Stomach smooth muscle (tissue), 2 donors: Measurements from ENCODE around the gene CEP112.

ENCODE experiments used
- H3K27ac ChIP-seq: one replicate; pipeline ENCODE4 v1.7.0; 2013; ENCODE audit warnings: mild to moderate bottlenecking, low read length, inconsistent platforms
- H3K27me3 ChIP-seq, 2 donors: one replicate each; pipeline ENCODE4 v1.7.0; 2013; ENCODE audit warnings: low read length in 2 of 2; ENCODE audit not compliant: insufficient read depth in 2 of 2, control insufficient read depth in 1 of 2
- H3K36me3 ChIP-seq, 2 donors: one replicate each; pipeline ENCODE4 v1.7.0; 2013; ENCODE audit warnings: low read length in 2 of 2; ENCODE audit not compliant: control insufficient read depth in 2 of 2, insufficient read depth in 2 of 2
- H3K4me1 ChIP-seq: one replicate; pipeline ENCODE4 v1.7.0; 2013; ENCODE audit warnings: low read length; ENCODE audit not compliant: control insufficient read depth, insufficient read depth
- H3K4me3 ChIP-seq, 2 donors: one replicate each; pipeline ENCODE4 v1.7.0; 2013; ENCODE audit warnings: low read length in 2 of 2
- H3K9ac ChIP-seq, 2 donors: one replicate each; pipeline ENCODE4 v1.7.0; 2013; ENCODE audit warnings: low read length in 2 of 2, mild to moderate bottlenecking in 1 of 2
- H3K9me3 ChIP-seq, 2 donors: one replicate each; pipeline ENCODE4 v1.7.0; 2013; ENCODE audit warnings: low read length in 2 of 2; ENCODE audit not compliant: control insufficient read depth in 2 of 2
- donor health status: healthy.
- donor health status: Pancreatic carcinoma.

The CEP112 gene

DNA sequence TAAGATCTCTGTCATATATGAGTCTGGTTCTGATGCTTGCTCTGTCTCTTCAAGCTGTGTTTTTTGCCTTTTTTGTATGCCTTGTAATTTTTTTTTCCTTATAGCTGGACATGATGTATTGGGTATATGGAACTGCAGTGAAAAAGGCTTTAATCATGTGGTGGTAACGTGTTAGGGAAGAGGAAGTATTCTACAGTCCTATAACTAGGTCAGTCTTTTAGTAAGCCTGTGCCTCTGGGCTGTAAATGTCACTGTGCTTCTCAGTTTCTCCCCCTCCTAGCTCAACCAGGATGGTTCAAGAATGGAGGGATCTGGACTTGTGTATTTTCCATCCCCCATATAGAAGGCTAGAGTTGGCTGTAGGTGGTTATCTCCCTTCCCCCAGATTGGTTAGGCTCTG is 428.1 kb downstream of the CEP112 start:
- Histone ChIP-seq H3K27ac (no peak overlapping the region), H3K27me3 (no peaks in the 10 kb centered on the region), H3K4me3 (no peak overlapping the region)

DNA sequence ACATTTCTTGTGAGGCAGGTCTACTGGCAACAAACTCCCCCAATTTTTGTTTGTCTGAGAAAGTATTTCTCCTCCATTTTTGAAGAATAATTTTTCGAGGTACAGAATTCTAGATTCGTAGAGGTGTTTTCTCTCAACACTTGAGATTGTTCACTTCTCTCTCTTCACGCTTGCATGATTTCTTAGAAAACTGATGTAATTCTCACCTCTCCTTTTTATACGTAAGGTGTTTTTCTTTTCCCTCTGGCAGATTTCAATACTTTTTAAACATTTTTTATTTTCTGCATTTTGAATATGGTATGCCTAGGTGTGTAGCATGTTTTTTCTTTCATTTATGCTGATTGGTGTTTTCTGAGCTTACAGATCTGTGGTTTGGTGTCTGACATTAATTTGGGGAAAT is 429.0 kb downstream of the CEP112 start:
- H3K4me1 ChIP-seq = peaks cover 3% of the 10 kb centered on the region
- no peak overlapping the region for H3K27ac ChIP-seq
- no peak overlapping the region for H3K9ac ChIP-seq
- H3K9me3 ChIP-seq = no peaks in the 10 kb centered on the region
- no peak overlapping the region for H3K4me3 ChIP-seq
- H3K36me3 ChIP-seq = no peaks in the 10 kb centered on the region
- no peaks in the 10 kb centered on the region for H3K27me3 ChIP-seq

More for the DNA sequence above, 428.1 kb downstream of the CEP112 start:
- peaks cover 3% of the 10 kb centered on the region for H3K4me1 ChIP-seq
- no peaks in the 10 kb centered on the region for H3K9me3 ChIP-seq
- no peak overlapping the region for H3K9ac ChIP-seq
- H3K36me3 ChIP-seq = no peaks in the 10 kb centered on the region

DNA sequence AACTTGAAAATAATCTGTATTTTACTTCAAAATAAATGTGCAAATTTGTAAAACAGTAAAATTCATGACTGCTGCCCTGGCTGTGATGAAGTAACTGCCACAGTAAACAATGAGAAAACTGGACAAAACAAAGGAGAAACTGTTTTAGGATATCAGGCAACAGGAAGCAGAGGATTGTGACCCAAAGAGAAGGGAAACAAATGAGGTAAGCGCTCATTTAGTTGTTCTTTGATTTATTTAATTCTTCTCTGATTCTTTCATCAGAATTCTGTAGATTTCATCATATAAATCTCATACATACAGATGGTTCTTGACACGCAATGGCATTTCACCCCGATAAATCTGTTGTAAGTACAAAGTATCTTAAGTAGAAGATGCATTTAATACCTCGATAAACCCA is 432.4 kb downstream of the CEP112 start:
- no peaks in the 10 kb centered on the region for H3K9me3 ChIP-seq
- no peak overlapping the region for H3K27ac ChIP-seq
- no peaks in the 10 kb centered on the region for H3K27me3 ChIP-seq
- H3K36me3 ChIP-seq = no peaks in the 10 kb centered on the region
- no peaks in the 10 kb centered on the region for H3K4me1 ChIP-seq
- no peak overlapping the region for H3K4me3 ChIP-seq
- H3K9ac ChIP-seq = no peak overlapping the region

DNA sequence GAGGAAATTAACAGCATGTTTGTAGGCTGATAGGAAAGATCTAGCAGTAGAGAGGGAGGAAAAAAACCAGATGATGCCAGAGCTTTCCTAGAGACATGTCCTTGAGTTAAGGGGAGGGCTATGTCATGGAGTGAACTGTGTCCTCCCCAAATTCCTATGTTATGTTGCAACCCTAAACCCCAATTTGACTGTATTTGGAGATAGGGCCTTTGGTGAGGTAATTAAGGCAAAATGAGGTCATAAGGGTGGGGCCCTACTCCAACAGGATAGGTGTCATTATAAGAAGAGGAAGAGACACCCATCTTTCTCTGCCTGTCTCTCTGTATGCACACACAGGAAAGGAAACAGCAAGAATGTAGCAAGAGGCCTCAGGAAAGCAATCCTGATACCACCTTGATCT is 435.2 kb downstream of the CEP112 start:
- Histone ChIP-seq H3K27me3 (no peaks in the 10 kb centered on the region), H3K4me3 (no peak overlapping the region), H3K9me3 (no peaks in the 10 kb centered on the region), H3K4me1 (peaks cover 1% of the 10 kb centered on the region), H3K9ac (no peak overlapping the region), H3K27ac (no peak overlapping the region), H3K36me3 (no peaks in the 10 kb centered on the region)

DNA sequence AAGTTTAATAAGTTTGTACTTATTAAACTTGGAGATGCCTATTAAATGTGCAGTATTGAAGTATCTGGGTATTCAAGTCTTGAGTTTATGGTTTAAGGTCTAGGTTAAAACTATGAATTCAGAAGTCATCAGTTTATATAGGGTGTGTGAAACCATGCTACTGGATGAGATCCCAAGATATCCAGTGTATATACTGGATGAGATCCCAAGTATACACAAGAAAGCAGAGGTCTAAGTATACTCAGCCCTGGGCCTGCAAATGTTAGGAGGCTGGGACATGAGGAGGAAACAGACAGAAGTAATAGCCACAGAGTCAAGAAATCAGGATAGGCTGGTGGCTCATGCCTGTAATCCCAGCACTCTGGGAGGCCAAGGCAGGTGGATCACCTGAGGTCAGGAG is 436.1 kb downstream of the CEP112 start:
- no peak overlapping the region for H3K4me3 ChIP-seq
- H3K9me3 ChIP-seq = no peaks in the 10 kb centered on the region
- peaks cover 9% of the 10 kb centered on the region for H3K4me1 ChIP-seq
- no peaks in the 10 kb centered on the region for H3K27me3 ChIP-seq
- H3K36me3 ChIP-seq = no peaks in the 10 kb centered on the region
- H3K27ac ChIP-seq = no peak overlapping the region
- H3K9ac ChIP-seq = no peak overlapping the region

DNA sequence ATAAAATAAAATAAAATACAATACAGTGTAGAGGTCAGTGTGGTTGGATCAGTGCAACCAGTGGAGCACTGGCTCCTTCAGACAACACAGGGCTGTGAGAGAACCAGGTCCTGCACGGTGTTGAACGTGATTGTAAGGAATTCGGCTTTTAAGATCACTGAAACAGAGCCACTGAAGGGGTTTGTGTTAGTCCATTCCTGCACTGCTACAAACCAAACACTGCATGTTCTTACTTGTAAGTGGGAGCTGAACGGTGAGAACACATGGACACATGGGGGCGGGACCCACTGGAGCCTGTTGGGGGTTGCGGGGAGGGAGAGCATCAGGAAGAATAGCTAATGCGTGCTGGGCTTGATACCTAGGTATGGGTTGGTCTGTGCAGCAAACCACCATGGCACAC is 437.3 kb downstream of the CEP112 start:
- no peaks in the 10 kb centered on the region for H3K27me3 ChIP-seq
- H3K36me3 ChIP-seq = no peaks in the 10 kb centered on the region
- H3K9ac ChIP-seq = no peak overlapping the region
- H3K9me3 ChIP-seq = no peaks in the 10 kb centered on the region
- no peak overlapping the region for H3K27ac ChIP-seq
- H3K4me3 ChIP-seq = no peak overlapping the region
- H3K4me1 ChIP-seq = peaks cover 13% of the 10 kb centered on the region

DNA sequence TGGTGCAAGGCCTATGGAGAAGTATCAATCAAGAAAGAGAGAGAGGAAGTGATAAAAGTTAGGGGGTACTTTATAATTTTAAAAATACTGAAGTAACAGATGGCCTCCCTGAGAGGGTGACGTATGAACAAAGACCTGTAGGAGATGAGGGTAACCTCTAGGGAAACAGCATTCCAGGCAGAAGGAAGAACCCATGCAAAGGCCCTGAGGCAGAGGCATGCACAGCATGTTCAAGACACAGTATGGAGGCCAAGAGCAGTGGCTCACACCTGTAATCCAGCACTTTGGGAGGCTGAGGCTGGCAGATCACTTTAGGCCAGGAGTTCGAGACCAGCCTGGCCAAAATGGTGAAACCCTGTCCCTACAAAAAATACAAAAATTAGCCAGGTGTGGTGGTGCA is 437.9 kb downstream of the CEP112 start:
- Histone ChIP-seq H3K4me3 (no peak overlapping the region), H3K27ac (no peak overlapping the region), H3K27me3 (no peaks in the 10 kb centered on the region), H3K4me1 (peaks cover 13% of the 10 kb centered on the region), H3K36me3 (no peaks in the 10 kb centered on the region), H3K9ac (no peak overlapping the region), H3K9me3 (no peaks in the 10 kb centered on the region)

DNA sequence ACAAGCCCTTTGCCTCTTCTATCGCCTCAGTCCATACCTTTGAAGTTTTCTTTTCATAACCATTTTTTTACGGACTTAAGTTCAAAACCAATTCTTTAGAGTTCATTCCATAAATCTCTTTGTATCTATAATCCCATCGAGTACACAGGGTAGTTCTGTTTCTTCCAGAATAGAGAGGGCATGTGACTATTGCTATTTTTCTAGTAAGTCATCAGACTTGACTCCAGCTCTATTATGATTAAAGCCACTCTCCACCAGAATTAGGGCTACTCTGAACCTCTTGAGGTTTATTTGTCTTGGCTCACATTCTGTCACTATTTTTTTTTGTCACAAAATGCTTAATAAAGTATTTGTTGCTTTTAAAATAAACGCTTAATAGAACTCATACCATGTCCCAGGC is 438.6 kb downstream of the CEP112 start:
- no peak overlapping the region for H3K27ac ChIP-seq
- H3K27me3 ChIP-seq = no peaks in the 10 kb centered on the region
- no peaks in the 10 kb centered on the region for H3K36me3 ChIP-seq
- H3K9ac ChIP-seq = no peak overlapping the region
- no peak overlapping the region for H3K4me3 ChIP-seq
- peaks cover 13% of the 10 kb centered on the region for H3K4me1 ChIP-seq
- H3K9me3 ChIP-seq = no peaks in the 10 kb centered on the region

DNA sequence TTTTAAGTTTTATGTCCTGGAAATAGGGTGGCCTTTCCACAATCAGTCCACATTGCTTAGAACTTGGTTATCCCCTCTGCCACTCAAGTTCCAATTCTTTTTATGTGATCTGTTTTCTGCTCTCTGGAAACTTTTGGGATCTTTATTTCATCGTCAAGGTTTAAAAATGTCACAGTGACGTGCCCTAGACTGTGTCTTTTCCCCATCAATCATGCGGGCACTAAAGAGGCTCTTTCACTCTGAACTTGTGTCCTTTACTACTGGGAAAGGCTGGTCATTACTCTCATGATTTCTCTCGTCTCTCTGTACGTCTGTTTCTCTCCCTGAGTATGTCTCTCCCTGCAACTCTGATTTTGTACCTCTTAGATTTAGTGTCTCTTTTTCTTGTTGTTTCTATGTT is 440.7 kb downstream of the CEP112 start:
- Histone ChIP-seq H3K9me3 (no peaks in the 10 kb centered on the region), H3K9ac (no peak overlapping the region), H3K4me1 (peaks cover 13% of the 10 kb centered on the region), H3K27me3 (no peaks in the 10 kb centered on the region), H3K36me3 (no peaks in the 10 kb centered on the region), H3K4me3 (no peak overlapping the region), H3K27ac (no peak overlapping the region)

DNA sequence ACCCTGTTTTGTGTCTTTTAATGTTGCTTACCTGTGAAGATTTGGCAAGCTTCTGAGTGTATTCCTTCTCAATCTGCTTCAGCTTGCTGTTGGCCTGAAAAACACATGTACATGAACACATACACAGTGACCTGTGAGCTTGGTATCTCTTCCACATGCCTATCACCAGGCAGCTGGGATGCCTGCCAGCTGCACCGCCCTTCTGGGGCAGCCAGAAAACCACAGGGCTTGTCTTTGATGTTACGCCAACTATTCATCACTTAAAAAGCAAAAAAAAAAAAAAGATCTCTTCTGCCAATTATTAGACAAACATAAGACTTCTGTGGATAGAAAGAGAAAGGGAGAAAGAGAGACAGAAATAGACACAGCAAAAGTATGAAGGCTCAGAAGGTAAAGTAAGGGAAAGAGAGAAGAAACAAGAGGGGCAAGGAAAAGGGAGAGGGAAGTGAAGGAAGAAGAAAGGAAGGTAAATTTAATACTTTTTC is 441.3 kb downstream of the CEP112 start:
- Histone ChIP-seq H3K27me3 (no peaks in the 10 kb centered on the region), H3K9me3 (no peaks in the 10 kb centered on the region), H3K9ac (no peak overlapping the region), H3K27ac (no peak overlapping the region), H3K4me3 (no peak overlapping the region), H3K4me1 (peaks cover 13% of the 10 kb centered on the region), H3K36me3 (no peaks in the 10 kb centered on the region)

DNA sequence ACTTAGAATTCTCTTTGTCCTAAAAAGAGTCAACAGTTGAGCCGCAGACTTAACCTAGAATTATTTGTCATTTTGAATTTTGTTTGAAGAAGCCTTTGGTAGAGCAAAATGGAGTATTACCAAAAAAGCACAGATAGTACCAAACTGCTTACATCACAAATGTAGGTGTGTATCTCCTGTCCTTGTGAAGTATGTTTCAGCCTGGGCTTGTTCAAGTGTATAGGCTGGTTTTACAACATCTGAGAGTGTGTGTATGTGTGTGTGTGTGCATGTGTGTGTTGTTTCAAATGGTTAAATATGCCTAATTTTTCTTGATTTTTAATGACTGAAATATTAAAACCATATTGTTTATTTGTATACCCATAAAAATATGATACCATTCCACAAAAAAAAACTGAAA is 441.8 kb downstream of the CEP112 start:
- H3K27me3 ChIP-seq = no peaks in the 10 kb centered on the region
- H3K4me3 ChIP-seq = no peak overlapping the region
- H3K9ac ChIP-seq = no peak overlapping the region
- H3K36me3 ChIP-seq = no peaks in the 10 kb centered on the region
- peaks cover 13% of the 10 kb centered on the region for H3K4me1 ChIP-seq
- no peak overlapping the region for H3K27ac ChIP-seq
- no peaks in the 10 kb centered on the region for H3K9me3 ChIP-seq
